HEK293T (cell line): ENCODE data around the gene ZFYVE27.

Source experiments
- BHLHE40 ChIP-seq: fragments of 450-650 bp; IDR thresholded peaks from 2 replicates; pipeline ENCODE4 v1.6.1; 2016; ENCODE audit warnings: mild to moderate bottlenecking, moderate library complexity, borderline replicate concordance
- FOXA1 ChIP-seq: fragments of 450-650 bp; IDR thresholded peaks from 2 replicates; pipeline ENCODE4 v1.6.1; 2016; ENCODE audit warnings: mild to moderate bottlenecking
- FOXK2 ChIP-seq: fragments of 450-650 bp; IDR thresholded peaks from 2 replicates; pipeline ENCODE4 v1.6.1; 2016; ENCODE audit warnings: mild to moderate bottlenecking
- FOXM1 ChIP-seq: fragments of 450-650 bp; IDR thresholded peaks from 2 replicates; pipeline ENCODE4 v1.6.1; 2017; ENCODE audit warnings: mild to moderate bottlenecking, borderline replicate concordance
- L3MBTL2 ChIP-seq: fragments of 450-650 bp; conservative IDR thresholded peaks from 2 replicates; pipeline ENCODE4 v1.6.1; 2016; ENCODE audit warnings: mild to moderate bottlenecking
- NFRKB ChIP-seq: fragments of 450-650 bp; IDR thresholded peaks from 2 replicates; pipeline ENCODE4 v1.6.1; 2016; ENCODE audit warnings: mild to moderate bottlenecking, moderate library complexity
- TARDBP ChIP-seq: fragments of 450-650 bp; IDR thresholded peaks from 2 replicates; pipeline ENCODE4 v1.6.1; 2016

GRCh38 chr10:97768322-97769315 is 31.7 kb downstream of the ZFYVE27 start:
- TF ChIP-seq NFRKB: no peak
- TF ChIP-seq TARDBP: no peak
- no peak for TF ChIP-seq FOXM1
- TF ChIP-seq BHLHE40: no peak
- TF ChIP-seq FOXA1: no peak
- TF ChIP-seq L3MBTL2: no peak
- no peak for TF ChIP-seq FOXK2
